ENCODE results near the gene CACNA1F. TPM values are rescaled to one million over a fixed set of nuclear protein-coding genes. Genes with fewer than 3 reads are reported as not detected.

The CACNA1F gene
- total and polyA plus RNA-seq, 9 of the 15 experiments (the other 6 are each of a cell fraction or from before 2014, with no cell fraction given): under 0.01 to 0.41 (median 0.03) TPM; not detected in 3

- intact Hi-C loops (cut with micrococcal nuclease): no loop called here
- Histone ChIP-seq H3K4me1 (replicated peaks in 1 of 2; ENCODE audit: control insufficient read depth in 2 of 2, insufficient read depth in 2 of 2, low read length in 2 of 2) (peaks cover 9 to 28% of the 10 kb centered on the region in 2 experiments; a peak in 4 of 5 replicates), H4K20me1 (replicated peaks; ENCODE audit: control insufficient read depth, insufficient read depth, low read length) (no peaks in the 10 kb centered on the region), H3K9me1 (ENCODE audit: control insufficient read depth, insufficient read depth, low read length) (no peaks in the 10 kb centered on the region), H2AFZ (ENCODE audit: low read depth, low read length) (no peak overlapping the region), H3K36me3 (ENCODE audit: control insufficient read depth, insufficient read depth, low read length) (peaks cover 35% of the 10 kb centered on the region; the same call in 2 of the 3 replicates), H3K79me2 (ENCODE audit: control insufficient read depth, insufficient read depth, low read length) (no peaks in the 10 kb centered on the region; the same call in 2 of the 3 replicates), H3K27ac (ENCODE audit: extremely low read depth, low read depth, low read length) (no peak overlapping the region), H3K9me3 (replicated peaks; ENCODE audit: control insufficient read depth, insufficient read depth, low read depth, low read length) (no peaks in the 10 kb centered on the region), H3K4me2 (ENCODE audit: insufficient read depth, low read length) (no peak overlapping the region), H3K4me3 (no peak overlapping the region), H3K27me3 (ENCODE audit: control insufficient read depth in 2 of 2, insufficient read depth in 2 of 2, low read length in 2 of 2) (no peaks in the 10 kb centered on the region), H3K9ac (ENCODE audit: insufficient read depth in 1 of 2, low read depth in 2 of 2, low read length in 2 of 2) (no peak overlapping the region)
- ChIA-PET POLR2A (interaction anchor here (0.6 to 2.4 kb wide), 4 partner anchors 9 to 719 kb away, joined by 3 to 10 read pairs (median 4); no protein-coding TSS in a partner anchor), CTCF (ENCODE audit: low intra/inter-chr PET ratio) (no interaction called here)
- DNase-seq (ENCODE audit: extremely low read depth in 1 of 4, low spot score in 3 of 4) (no peak), ATAC-seq (no peak), FAIRE-seq (no peak)
- TSS peak; percentile 74 for BruUV-seq (replicated peaks)
- TF ChIP-seq RBFOX2 (IDR thresholded peaks at IDR 0.05; ENCODE audit: low read depth, low read length): 0 out of 2 replicates have a peak, but pooled peaks have one; percentile 8
- no peak for TF ChIP-seq SUPT5H (IDR thresholded peaks at IDR 0.05)
- TF ChIP-seq, protein P1, sequence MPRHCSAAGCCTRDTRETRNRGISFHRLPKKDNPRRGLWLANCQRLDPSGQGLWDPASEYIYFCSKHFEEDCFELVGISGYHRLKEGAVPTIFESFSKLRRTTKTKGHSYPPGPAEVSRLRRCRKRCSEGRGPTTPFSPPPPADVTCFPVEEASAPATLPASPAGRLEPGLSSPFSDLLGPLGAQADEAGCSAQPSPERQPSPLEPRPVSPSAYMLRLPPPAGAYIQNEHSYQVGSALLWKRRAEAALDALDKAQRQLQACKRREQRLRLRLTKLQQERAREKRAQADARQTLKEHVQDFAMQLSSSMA (CRISPR knock-in tag; IDR thresholded peaks at IDR 0.05): no peak
- TF ChIP-seq CBX5 (IDR thresholded peaks at IDR 0.05; ENCODE audit: borderline replicate concordance, low read depth): no peak
- TF ChIP-seq ZNF398 (CRISPR knock-in tag; IDR thresholded peaks at IDR 0.05): no peak
- WGBS (ENCODE audit: insufficient coverage, low coverage, missing lambda C conversion rate): 91% methylated on average over 11 of the region's 13 CpGs
- in situ Hi-C loops (cut with MboI): no loop called here
Measured at GRCh38 chrX:49250066-49250465, 16.9 kb upstream of the CACNA1F start.
